Measurements from ENCODE around the gene TMTC4.

Gene TMTC4

DNA sequence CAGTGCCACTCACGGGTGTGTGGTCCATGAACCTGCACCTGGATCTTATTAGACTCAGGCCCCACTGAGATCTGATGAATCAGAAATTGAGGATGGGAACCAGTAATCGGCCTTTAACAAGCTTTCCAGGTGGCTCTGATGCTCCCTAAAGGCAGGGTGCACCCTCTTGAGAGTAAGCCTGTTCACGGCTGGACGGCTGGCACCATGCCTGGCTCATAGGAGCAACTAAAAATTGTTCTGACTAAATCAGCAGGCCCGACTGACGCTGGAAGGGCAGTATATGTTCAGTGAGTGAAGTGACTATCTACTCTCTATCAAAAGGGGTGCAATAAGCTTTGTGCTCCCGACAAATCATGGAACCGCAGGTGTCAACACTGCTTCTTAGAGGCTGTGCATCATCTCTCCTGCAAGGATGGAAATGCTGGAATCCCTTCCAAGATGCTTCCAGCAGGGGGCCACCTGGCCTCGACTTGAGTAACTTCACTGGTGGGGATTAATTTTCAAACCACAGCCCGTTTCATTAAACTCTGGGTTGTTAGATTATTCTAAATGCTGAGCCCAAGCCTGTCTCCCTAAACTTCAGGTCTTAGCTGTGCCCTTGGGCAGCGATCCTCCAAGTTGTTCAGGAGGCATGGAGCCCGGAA is 28.4 kb downstream of the TMTC4 start:
- Histone ChIP-seq H3K36me3 (ENCODE audit: control insufficient read depth, insufficient read depth, low read length) (peaks cover 22% of the 10 kb centered on the region), H3K27me3 (ENCODE audit: control insufficient read depth, insufficient read depth, low read length) (no peaks in the 10 kb centered on the region), H3K4me1 (ENCODE audit: control insufficient read depth, insufficient read depth, low read length) (no peaks in the 10 kb centered on the region), H3K4me3 (ENCODE audit: low read depth, low read length) (no peak overlapping the region), H3K9me3 (ENCODE audit: control insufficient read depth, insufficient read depth, low read length) (no peaks in the 10 kb centered on the region), H3K9ac (ENCODE audit: low read depth, low read length) (no peak overlapping the region), H3K27ac (ENCODE audit: low read depth, low read length) (no peak overlapping the region)

DNA sequence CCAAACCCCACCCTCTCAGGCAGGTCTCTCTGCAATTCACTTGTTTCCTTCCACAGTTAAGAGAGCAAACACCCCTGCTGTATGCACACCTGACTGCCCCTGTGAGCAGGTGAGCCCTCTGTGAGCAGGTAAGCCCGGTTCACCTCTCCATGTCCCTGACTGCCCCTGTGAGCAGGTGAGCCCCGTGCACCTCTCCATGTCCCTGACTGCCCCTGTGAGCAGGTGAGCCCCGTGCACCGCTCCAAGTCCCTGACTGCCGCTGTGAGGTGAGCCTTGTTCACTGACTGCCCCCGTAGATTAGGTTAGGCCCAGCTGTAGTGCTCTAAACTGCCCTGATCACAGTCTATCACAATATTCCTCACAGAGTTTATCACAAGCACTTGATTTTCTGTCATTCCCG is 29.2 kb downstream of the TMTC4 start:
- peaks cover 26% of the 10 kb centered on the region for H3K36me3 ChIP-seq (ENCODE audit: control insufficient read depth, insufficient read depth, low read length)
- no peak overlapping the region for H3K27ac ChIP-seq (ENCODE audit: low read depth, low read length)
- H3K9ac ChIP-seq (ENCODE audit: low read depth, low read length) = no peak overlapping the region
- H3K9me3 ChIP-seq (ENCODE audit: control insufficient read depth, insufficient read depth, low read length) = no peaks in the 10 kb centered on the region
- no peaks in the 10 kb centered on the region for H3K27me3 ChIP-seq (ENCODE audit: control insufficient read depth, insufficient read depth, low read length)
- no peaks in the 10 kb centered on the region for H3K4me1 ChIP-seq (ENCODE audit: control insufficient read depth, insufficient read depth, low read length)
- no peak overlapping the region for H3K4me3 ChIP-seq (ENCODE audit: low read depth, low read length)

DNA sequence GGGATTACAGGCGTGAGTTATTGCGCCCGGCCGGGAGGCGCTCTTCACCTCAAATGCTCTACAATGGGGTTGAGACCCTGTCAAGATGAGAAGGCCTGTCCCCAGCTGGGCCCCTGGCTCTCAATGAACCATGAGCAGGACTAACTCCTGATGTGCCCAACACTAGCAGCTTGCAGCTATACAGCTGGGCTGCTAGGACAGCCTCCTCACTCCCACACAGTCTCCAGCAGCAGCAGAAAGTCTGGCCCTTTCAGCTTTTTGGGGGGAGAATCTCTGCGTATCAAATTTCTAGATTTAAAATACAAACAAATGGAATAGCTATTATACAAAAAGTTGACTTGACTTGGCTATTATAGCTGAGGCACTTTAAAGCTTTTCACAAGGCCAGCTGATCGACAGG is 30.2 kb downstream of the TMTC4 start:
- no peak overlapping the region for H3K27ac ChIP-seq (ENCODE audit: low read depth, low read length)
- no peaks in the 10 kb centered on the region for H3K9me3 ChIP-seq (ENCODE audit: control insufficient read depth, insufficient read depth, low read length)
- H3K9ac ChIP-seq (ENCODE audit: low read depth, low read length) = no peak overlapping the region
- no peaks in the 10 kb centered on the region for H3K27me3 ChIP-seq (ENCODE audit: control insufficient read depth, insufficient read depth, low read length)
- H3K36me3 ChIP-seq (ENCODE audit: control insufficient read depth, insufficient read depth, low read length) = peaks cover 25% of the 10 kb centered on the region
- H3K4me3 ChIP-seq (ENCODE audit: low read depth, low read length) = no peak overlapping the region
- H3K4me1 ChIP-seq (ENCODE audit: control insufficient read depth, insufficient read depth, low read length) = no peaks in the 10 kb centered on the region

DNA sequence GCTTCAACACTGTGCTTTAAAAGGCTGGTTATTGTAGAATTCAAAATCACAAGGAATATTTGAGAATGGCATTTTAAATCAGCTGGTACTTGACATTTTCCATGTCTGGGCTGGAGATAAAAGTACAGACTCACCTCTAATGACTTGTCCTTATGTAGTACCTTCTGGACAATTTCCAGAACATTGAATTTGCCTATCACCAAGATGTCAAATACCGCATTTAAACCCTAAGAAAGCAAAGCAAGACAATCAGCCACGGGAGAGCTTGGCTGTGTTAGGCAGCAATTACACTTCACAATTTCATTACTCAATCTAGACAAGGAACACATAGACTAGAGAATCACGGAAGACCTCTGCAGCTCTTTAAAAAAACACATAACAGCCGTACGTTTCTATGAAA is 36.8 kb downstream of the TMTC4 start:
- H3K9me3 ChIP-seq (ENCODE audit: control insufficient read depth, insufficient read depth, low read length) = no peaks in the 10 kb centered on the region
- no peak overlapping the region for H3K4me3 ChIP-seq (ENCODE audit: low read depth, low read length)
- no peaks in the 10 kb centered on the region for H3K4me1 ChIP-seq (ENCODE audit: control insufficient read depth, insufficient read depth, low read length)
- no peak overlapping the region for H3K27ac ChIP-seq (ENCODE audit: low read depth, low read length)
- H3K27me3 ChIP-seq (ENCODE audit: control insufficient read depth, insufficient read depth, low read length) = no peaks in the 10 kb centered on the region
- H3K9ac ChIP-seq (ENCODE audit: low read depth, low read length) = no peak overlapping the region
- peaks cover 72% of the 10 kb centered on the region for H3K36me3 ChIP-seq (ENCODE audit: control insufficient read depth, insufficient read depth, low read length)

DNA sequence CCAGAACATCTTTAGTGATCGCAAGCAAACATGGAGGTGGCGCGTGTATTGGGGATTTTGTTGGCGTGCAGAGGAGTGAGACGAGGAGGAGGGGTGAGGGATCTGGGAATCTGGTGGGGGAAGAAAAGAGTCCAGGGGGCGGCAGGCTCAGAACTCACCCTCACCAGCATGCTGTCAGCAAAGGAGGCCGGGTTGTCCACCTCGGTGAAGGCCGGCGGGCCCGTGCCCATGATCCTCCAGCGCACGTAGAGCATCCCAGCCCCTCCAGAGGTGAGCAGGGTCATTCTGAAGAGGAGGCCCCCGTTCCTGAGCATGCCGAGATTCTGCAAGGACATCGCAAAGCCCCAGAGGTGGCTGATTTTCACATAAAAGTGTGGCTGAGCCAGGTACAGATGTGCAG is 37.2 kb downstream of the TMTC4 start:
- Histone ChIP-seq H3K4me1 (ENCODE audit: control insufficient read depth, insufficient read depth, low read length) (no peaks in the 10 kb centered on the region), H3K4me3 (ENCODE audit: low read depth, low read length) (no peak overlapping the region), H3K27ac (ENCODE audit: low read depth, low read length) (no peak overlapping the region), H3K9me3 (ENCODE audit: control insufficient read depth, insufficient read depth, low read length) (no peaks in the 10 kb centered on the region), H3K36me3 (ENCODE audit: control insufficient read depth, insufficient read depth, low read length) (peaks cover 69% of the 10 kb centered on the region), H3K27me3 (ENCODE audit: control insufficient read depth, insufficient read depth, low read length) (no peaks in the 10 kb centered on the region), H3K9ac (ENCODE audit: low read depth, low read length) (no peak overlapping the region)

DNA sequence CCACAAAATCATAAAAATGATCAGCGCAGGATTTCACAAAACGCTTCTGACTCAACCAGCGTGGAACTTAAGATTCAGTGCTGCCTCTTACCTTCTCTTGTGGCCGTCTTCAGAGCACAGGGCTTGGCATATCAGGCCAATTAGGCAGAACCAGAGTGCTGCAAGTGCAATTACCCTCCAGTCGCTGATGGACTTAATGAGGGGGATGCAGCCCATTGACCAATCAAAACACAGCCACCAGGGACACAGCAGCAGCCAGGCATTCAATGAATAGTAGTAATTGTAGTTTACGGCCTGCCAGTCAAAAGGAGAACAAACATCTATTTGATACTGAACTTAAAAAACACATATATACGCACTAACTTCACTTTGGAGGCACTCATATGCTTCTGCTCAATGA is 38.2 kb downstream of the TMTC4 start:
- H3K27me3 ChIP-seq (ENCODE audit: control insufficient read depth, insufficient read depth, low read length) = no peaks in the 10 kb centered on the region
- H3K9ac ChIP-seq (ENCODE audit: low read depth, low read length) = no peak overlapping the region
- H3K27ac ChIP-seq (ENCODE audit: low read depth, low read length) = no peak overlapping the region
- no peaks in the 10 kb centered on the region for H3K9me3 ChIP-seq (ENCODE audit: control insufficient read depth, insufficient read depth, low read length)
- H3K36me3 ChIP-seq (ENCODE audit: control insufficient read depth, insufficient read depth, low read length) = peaks cover 66% of the 10 kb centered on the region
- H3K4me3 ChIP-seq (ENCODE audit: low read depth, low read length) = no peak overlapping the region
- H3K4me1 ChIP-seq (ENCODE audit: control insufficient read depth, insufficient read depth, low read length) = no peaks in the 10 kb centered on the region

DNA sequence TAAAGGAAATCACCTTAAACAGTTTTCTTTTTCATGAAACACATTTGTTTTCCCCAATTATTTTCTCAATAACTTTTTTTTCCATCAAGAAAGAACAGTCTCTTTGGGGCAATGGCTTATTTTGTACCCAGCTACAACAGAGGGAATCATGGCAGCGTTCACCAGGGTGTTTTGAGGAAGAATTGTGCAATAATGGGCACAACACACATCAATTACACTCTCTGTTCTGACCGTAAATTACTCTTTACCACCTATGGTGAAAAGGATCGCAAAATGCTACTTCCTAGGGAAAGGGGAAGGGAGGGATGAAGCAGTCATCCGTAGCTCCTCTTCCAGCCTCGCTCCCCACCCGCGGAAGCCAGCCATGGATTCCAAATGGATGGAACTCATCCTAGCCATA is 38.6 kb downstream of the TMTC4 start:
- Histone ChIP-seq H3K27me3 (ENCODE audit: control insufficient read depth, insufficient read depth, low read length) (no peaks in the 10 kb centered on the region), H3K4me1 (ENCODE audit: control insufficient read depth, insufficient read depth, low read length) (peaks cover 1% of the 10 kb centered on the region), H3K36me3 (ENCODE audit: control insufficient read depth, insufficient read depth, low read length) (peaks cover 63% of the 10 kb centered on the region), H3K9me3 (ENCODE audit: control insufficient read depth, insufficient read depth, low read length) (no peaks in the 10 kb centered on the region), H3K9ac (ENCODE audit: low read depth, low read length) (no peak overlapping the region), H3K4me3 (ENCODE audit: low read depth, low read length) (no peak overlapping the region), H3K27ac (ENCODE audit: low read depth, low read length) (no peak overlapping the region)

DNA sequence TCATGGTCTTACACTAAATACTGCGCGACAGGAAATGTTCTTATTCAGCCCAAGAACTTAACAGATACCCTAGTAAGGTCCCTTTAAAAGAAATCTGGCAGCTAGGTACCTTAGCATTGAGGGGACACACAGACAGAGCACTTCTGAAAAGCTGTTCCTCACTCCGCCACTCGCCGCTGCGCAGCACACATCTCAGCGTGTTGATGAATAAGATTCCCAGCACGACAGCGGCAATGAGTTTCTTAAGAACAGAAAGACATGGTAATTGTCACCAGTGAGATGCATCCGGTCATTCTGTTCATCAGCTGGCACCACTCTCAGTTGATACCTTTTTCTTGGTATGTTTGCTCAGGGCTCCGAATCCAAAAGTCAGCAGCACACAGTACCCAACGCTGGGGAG is 39.9 kb downstream of the TMTC4 start:
- no peaks in the 10 kb centered on the region for H3K9me3 ChIP-seq (ENCODE audit: control insufficient read depth, insufficient read depth, low read length)
- H3K27me3 ChIP-seq (ENCODE audit: control insufficient read depth, insufficient read depth, low read length) = no peaks in the 10 kb centered on the region
- H3K4me1 ChIP-seq (ENCODE audit: control insufficient read depth, insufficient read depth, low read length) = peaks cover 11% of the 10 kb centered on the region
- H3K9ac ChIP-seq (ENCODE audit: low read depth, low read length) = no peak overlapping the region
- H3K36me3 ChIP-seq (ENCODE audit: control insufficient read depth, insufficient read depth, low read length) = peaks cover 64% of the 10 kb centered on the region
- H3K4me3 ChIP-seq (ENCODE audit: low read depth, low read length) = no peak overlapping the region
- H3K27ac ChIP-seq (ENCODE audit: low read depth, low read length) = no peak overlapping the region

DNA sequence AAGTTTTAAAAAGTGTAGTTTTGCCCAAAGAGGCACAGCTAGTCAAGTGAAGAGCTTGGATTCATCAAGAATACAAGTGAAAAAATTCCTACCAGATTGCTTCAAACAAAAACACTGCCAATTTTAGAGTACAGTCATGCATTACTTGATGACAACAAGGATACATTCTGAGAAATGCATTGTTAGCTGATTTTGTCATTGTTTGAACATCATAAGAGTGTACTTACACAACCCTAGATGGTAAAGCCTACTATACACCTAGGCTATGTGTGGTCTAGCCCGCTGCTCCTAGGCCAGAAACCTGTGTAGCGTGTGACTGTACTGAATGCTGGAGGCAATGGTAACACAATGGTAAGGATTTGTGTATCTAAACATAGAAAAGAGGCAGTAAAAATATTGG is 41.1 kb downstream of the TMTC4 start:
- no peaks in the 10 kb centered on the region for H3K27me3 ChIP-seq (ENCODE audit: control insufficient read depth, insufficient read depth, low read length)
- no peak overlapping the region for H3K9ac ChIP-seq (ENCODE audit: low read depth, low read length)
- H3K4me1 ChIP-seq (ENCODE audit: control insufficient read depth, insufficient read depth, low read length) = peaks cover 11% of the 10 kb centered on the region
- no peaks in the 10 kb centered on the region for H3K9me3 ChIP-seq (ENCODE audit: control insufficient read depth, insufficient read depth, low read length)
- no peak overlapping the region for H3K4me3 ChIP-seq (ENCODE audit: low read depth, low read length)
- H3K36me3 ChIP-seq (ENCODE audit: control insufficient read depth, insufficient read depth, low read length) = peaks cover 69% of the 10 kb centered on the region
- H3K27ac ChIP-seq (ENCODE audit: low read depth, low read length) = no peak overlapping the region

DNA sequence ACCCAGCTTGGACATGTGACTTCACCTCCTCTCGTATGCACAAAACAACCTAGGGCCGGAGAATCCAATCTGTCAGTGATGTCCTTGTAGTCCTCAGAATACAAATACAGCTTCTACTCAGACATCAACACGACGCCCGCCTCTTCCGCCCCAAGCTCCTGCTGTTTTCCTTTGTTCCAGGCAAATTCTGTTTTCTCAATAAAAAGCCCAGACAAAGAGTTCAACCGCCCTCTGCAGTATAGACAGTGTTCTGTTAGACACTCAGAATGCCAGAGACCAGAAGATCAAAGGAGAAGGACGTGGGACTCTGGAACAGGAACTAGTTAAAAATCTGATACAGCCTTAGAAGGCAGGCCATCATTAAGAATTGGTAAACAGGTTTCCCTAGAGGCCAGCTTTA is 44.0 kb downstream of the TMTC4 start:
- Histone ChIP-seq H3K27me3 (ENCODE audit: control insufficient read depth, insufficient read depth, low read length) (no peaks in the 10 kb centered on the region), H3K9me3 (ENCODE audit: control insufficient read depth, insufficient read depth, low read length) (no peaks in the 10 kb centered on the region), H3K27ac (ENCODE audit: low read depth, low read length) (peak overlapping the region; percentile 3), H3K36me3 (ENCODE audit: control insufficient read depth, insufficient read depth, low read length) (peaks cover 55% of the 10 kb centered on the region), H3K4me3 (ENCODE audit: low read depth, low read length) (no peak overlapping the region), H3K4me1 (ENCODE audit: control insufficient read depth, insufficient read depth, low read length) (peaks cover 15% of the 10 kb centered on the region), H3K9ac (ENCODE audit: low read depth, low read length) (no peak overlapping the region)

DNA sequence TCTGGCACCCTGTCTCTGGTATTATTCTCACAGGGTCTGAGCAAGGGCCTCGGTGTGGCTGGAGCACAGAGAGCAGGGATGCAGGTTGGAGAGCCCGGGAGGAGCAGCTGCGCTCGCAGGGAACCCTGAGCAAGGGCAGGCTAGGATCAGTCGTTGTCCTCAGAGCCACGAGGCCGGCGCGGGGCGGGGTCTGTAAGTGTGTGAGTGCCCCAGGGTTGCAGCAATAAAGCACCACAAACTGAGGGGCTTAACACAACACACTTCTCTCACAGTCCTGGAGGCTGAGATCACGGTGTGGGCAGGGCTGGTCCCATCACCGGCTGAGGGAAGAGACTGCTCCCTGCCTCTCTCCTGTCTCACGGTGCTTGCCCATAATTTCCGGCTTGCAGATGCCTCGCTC is 47.5 kb downstream of the TMTC4 start:
- peaks cover 25% of the 10 kb centered on the region for H3K4me1 ChIP-seq (ENCODE audit: control insufficient read depth, insufficient read depth, low read length)
- H3K27ac ChIP-seq (ENCODE audit: low read depth, low read length) = no peak overlapping the region
- peaks cover 42% of the 10 kb centered on the region for H3K36me3 ChIP-seq (ENCODE audit: control insufficient read depth, insufficient read depth, low read length)
- H3K4me3 ChIP-seq (ENCODE audit: low read depth, low read length) = no peak overlapping the region
- no peaks in the 10 kb centered on the region for H3K27me3 ChIP-seq (ENCODE audit: control insufficient read depth, insufficient read depth, low read length)
- no peaks in the 10 kb centered on the region for H3K9me3 ChIP-seq (ENCODE audit: control insufficient read depth, insufficient read depth, low read length)
- no peak overlapping the region for H3K9ac ChIP-seq (ENCODE audit: low read depth, low read length)

DNA sequence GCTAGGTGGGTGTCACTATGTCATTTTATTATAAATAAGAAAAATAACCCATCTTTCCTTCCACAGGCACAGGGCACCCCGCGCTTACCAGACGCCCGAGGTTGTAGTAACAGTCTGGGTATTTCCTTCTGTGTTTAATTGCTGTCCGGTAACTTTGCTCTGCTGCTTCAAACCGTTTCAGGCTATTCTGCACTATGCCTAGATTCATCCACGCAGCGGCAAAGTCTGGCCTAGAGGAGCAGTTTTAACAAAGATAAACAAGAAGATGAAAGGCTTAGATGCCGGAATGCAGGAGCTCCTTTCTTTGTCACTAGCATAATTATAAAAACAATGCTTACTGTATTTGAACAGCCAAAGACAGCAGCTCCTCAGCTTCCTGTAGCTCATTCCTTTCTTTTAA is 49.1 kb downstream of the TMTC4 start:
- no peaks in the 10 kb centered on the region for H3K9me3 ChIP-seq (ENCODE audit: control insufficient read depth, insufficient read depth, low read length)
- peaks cover 39% of the 10 kb centered on the region for H3K36me3 ChIP-seq (ENCODE audit: control insufficient read depth, insufficient read depth, low read length)
- peak overlapping the region; percentile 11 for H3K27ac ChIP-seq (ENCODE audit: low read depth, low read length)
- no peak overlapping the region for H3K9ac ChIP-seq (ENCODE audit: low read depth, low read length)
- H3K27me3 ChIP-seq (ENCODE audit: control insufficient read depth, insufficient read depth, low read length) = no peaks in the 10 kb centered on the region
- H3K4me1 ChIP-seq (ENCODE audit: control insufficient read depth, insufficient read depth, low read length) = peaks cover 18% of the 10 kb centered on the region
- H3K4me3 ChIP-seq (ENCODE audit: low read depth, low read length) = no peak overlapping the region
